ENCODE measurements around the gene SCTR.

DNA sequence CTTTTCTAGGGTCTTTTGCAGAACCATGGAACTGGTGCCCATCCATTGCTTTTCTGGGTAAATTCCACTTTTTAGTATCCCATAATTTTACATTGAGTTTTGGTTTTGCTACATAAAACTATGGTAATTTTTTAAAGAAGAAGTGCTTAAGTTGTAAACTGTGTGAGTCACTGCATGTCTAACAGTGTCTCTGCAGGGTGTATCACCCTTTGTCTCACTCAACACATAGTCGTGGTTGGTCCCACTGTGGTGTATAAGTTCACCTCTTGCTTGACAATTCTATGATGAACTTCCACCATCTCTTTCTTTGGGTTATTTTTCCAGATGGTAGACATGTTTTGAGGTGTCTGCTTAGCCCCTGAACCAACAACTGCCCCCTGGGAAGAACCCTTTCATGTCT is 10.5 kb downstream of the SCTR start:
- TF ChIP-seq CTCF (IDR thresholded peaks at IDR 0.05) = no peak
- TF ChIP-seq POLR2A (IDR thresholded peaks at IDR 0.05) = no peak
